Endothelial cell of umbilical vein (primary cell): ENCODE data around the gene VPS16. TPM values are rescaled to one million over a fixed set of nuclear protein-coding genes. Genes with fewer than 3 reads are reported as not detected.

Experiments used
- BruUV-seq: library from RNA; stranded (reverse); fragments of 400-500 nt; replicated peaks from 2 replicates; lab custom pipeline; 2021; lab: Mats Ljungman, UMichigan
- CTCF ChIA-PET: fragments of 300-600, 350-600 bp; sonication (Branson Sonifier 250); formaldehyde crosslinking; loops from one replicate; lab custom pipeline; 2021; ENCODE audit warnings: antibody characterized with exemption, inconsistent platforms; lab: Charles Lee
- POLR2A ChIA-PET: fragments of 300-600, 350-600 bp; sonication (Branson Sonifier 250); formaldehyde crosslinking; loops from one replicate; lab custom pipeline; 2021; ENCODE audit warnings: antibody characterized with exemption, inconsistent platforms; lab: Charles Lee
- DNase-seq: peaks from one replicate; pipeline ENCODE4 v3.0.0-alpha.2; 2011; ENCODE audit warnings: low read depth, low spot score
- FAIRE-seq: peaks from 2 replicates; lab custom pipeline; 2011; peaks lifted over from hg19 to GRCh38; lab: Jason Lieb, UNC
- H2AFZ ChIP-seq: 2 replicates; pipeline ENCODE4 v1.6.0; 2012; ENCODE audit warnings: low read depth, low read length, control low read depth, inconsistent platforms
- H3K27ac ChIP-seq: 2 replicates; pipeline ENCODE4 v1.5.1; 2011; ENCODE audit warnings: low read depth, mild to moderate bottlenecking, control low read depth, low read length, moderate library complexity; ENCODE audit not compliant: insufficient read depth
- H3K27me3 ChIP-seq, 2 experiments: 2 replicates each; pipeline versions ENCODE4 v1.6.0 to v1.6.1; 2011; ENCODE audit warnings: low read length in 2 of 2, mixed read lengths in 1 of 2; ENCODE audit not compliant: control insufficient read depth in 2 of 2, insufficient read depth in 2 of 2
- H3K36me3 ChIP-seq, 2 experiments: 2 replicates in 1 of 2; 3 replicates in 1 of 2; pipeline ENCODE4 v1.5.1; 2011; ENCODE audit warnings: low read length in 2 of 2, mild to moderate bottlenecking in 1 of 2, moderate library complexity in 1 of 2; ENCODE audit not compliant: control insufficient read depth in 2 of 2, insufficient read depth in 2 of 2; ENCODE audit errors: extremely low read depth in 1 of 2
- H3K4me1 ChIP-seq: 3 replicates; pipeline ENCODE4 v1.5.1; 2011; ENCODE audit warnings: mild to moderate bottlenecking, low read length; ENCODE audit not compliant: control insufficient read depth, insufficient read depth; ENCODE audit errors: extremely low read depth
- H3K4me2 ChIP-seq: 2 replicates; pipeline ENCODE4 v1.6.1; 2011; ENCODE audit warnings: low read length, control low read depth, mixed read lengths; ENCODE audit not compliant: insufficient read depth
- H3K4me3 ChIP-seq, 3 experiments: fragments of 200-600 bp in 1 of 3; sonication (generic), shearing (Covaris generic) in 1 of 3; replicated peaks in 1 of 3; 2 replicates each; pipeline ENCODE4 v1.5.1; 2011 to 2016; ENCODE audit warnings: control low read depth in 3 of 3, low read length in 3 of 3, mild to moderate bottlenecking in 2 of 3, inconsistent platforms in 1 of 3, low read depth in 1 of 3, moderate library complexity in 1 of 3; ENCODE audit not compliant: insufficient read depth in 1 of 3
- H3K79me2 ChIP-seq: 2 replicates; pipeline ENCODE4 v1.6.0; 2012; ENCODE audit warnings: low read length, inconsistent platforms; ENCODE audit not compliant: control insufficient read depth, insufficient read depth
- H3K9ac ChIP-seq: replicated peaks from 2 replicates; pipeline ENCODE3; 2011; ENCODE audit warnings: low read length, control low read depth; ENCODE audit not compliant: insufficient read depth; ENCODE audit errors: extremely low read depth
- H3K9me1 ChIP-seq: replicated peaks from 3 replicates; pipeline ENCODE4 v1.6.0; 2011; ENCODE audit warnings: mild to moderate bottlenecking, low read length; ENCODE audit not compliant: control insufficient read depth, insufficient read depth; ENCODE audit errors: extremely low read depth
- H3K9me3 ChIP-seq: replicated peaks from 2 replicates; pipeline ENCODE4 v1.5.1; 2012; ENCODE audit warnings: low read length, inconsistent platforms; ENCODE audit not compliant: control insufficient read depth, insufficient read depth
- H4K20me1 ChIP-seq: replicated peaks from 2 replicates; pipeline ENCODE3; 2011; ENCODE audit warnings: mild to moderate bottlenecking, low read length; ENCODE audit not compliant: control insufficient read depth, insufficient read depth; ENCODE audit errors: extremely low read depth
- EZH2 ChIP-seq: IDR thresholded peaks from 2 replicates; pipeline ENCODE4 v1.6.1; 2012; ENCODE audit warnings: borderline replicate concordance, low read depth, mild to moderate bottlenecking, moderate library complexity, low read length, inconsistent platforms; ENCODE audit not compliant: severe bottlenecking
- FOS ChIP-seq: IDR thresholded peaks from 2 replicates; pipeline ENCODE4 v1.6.1; 2011; ENCODE audit warnings: mild to moderate bottlenecking, low read length, moderate library complexity, borderline replicate concordance; ENCODE audit not compliant: insufficient read depth
- GATA2 ChIP-seq: IDR thresholded peaks from 2 replicates; pipeline ENCODE4 v1.7.0; 2011; ENCODE audit warnings: low read depth, mild to moderate bottlenecking, moderate library complexity, mixed read lengths, low read length; ENCODE audit not compliant: insufficient read length, insufficient read depth
- JUN ChIP-seq: IDR thresholded peaks from 2 replicates; pipeline ENCODE4 v1.6.1; 2011; ENCODE audit warnings: borderline replicate concordance, low read depth; ENCODE audit not compliant: insufficient read length, insufficient read depth
- MYC ChIP-seq: IDR thresholded peaks from one replicate; pipeline ENCODE4 v1.6.1; 2011; ENCODE audit warnings: mild to moderate bottlenecking, low read depth, low read length
- POLR2A ChIP-seq: IDR thresholded peaks from 2 replicates; pipeline ENCODE4 v1.6.1; 2012; ENCODE audit warnings: low read depth, mild to moderate bottlenecking, control low read depth, low read length
- POLR2AphosphoS5 ChIP-seq: IDR thresholded peaks from 2 replicates; pipeline ENCODE4 v1.6.1; 2012; ENCODE audit warnings: low read depth, mild to moderate bottlenecking, control low read depth, low read length, moderate library complexity; ENCODE audit not compliant: insufficient read depth
- dilution Hi-C: fragments of 300-500 bp; cut with MboI; formaldehyde crosslinking; loops from one replicate; pipeline ENCODE4 v1.15.0; 2019; ENCODE audit warnings: low sequenced_read_pairs; ENCODE audit not compliant: extremely low pct_ligation_motif_present
- intact Hi-C: fragments of 100-400 bp; cut with micrococcal nuclease; formaldehyde crosslinking; loops from one replicate; pipeline ENCODE4 v1.10.0; 2022
- polyA plus RNA-seq, 4 experiments: library from polyadenylated mRNA; depleted of rRNA in 3 of 4; stranded (reverse) in 3 of 4; unstranded in 1 of 4; fragments of >200 nt; gene quantifications; 2 replicates each; pipeline versions ENCODE4 v1.2.1 to v1.2.3, GENCODE V29; 2011 to 2012; ENCODE audit warnings: missing spikeins in 1 of 4
- total RNA-seq: library from RNA; stranded (reverse); gene quantifications from 2 replicates; pipeline ENCODE4 v1.2.3, GENCODE V29; 2021
- TF ChIP-seq, protein P1 (sequence below): IDR thresholded peaks from 2 replicates; pipeline ENCODE4 v1.6.1; 2011; ENCODE audit not compliant: insufficient read depth, insufficient read length
- TF ChIP-seq, protein P2 (sequence below), 2 donors: IDR thresholded peaks; 1 replicate in 1 of 2; 2 replicates in 1 of 2; pipeline ENCODE4 v1.5.1; 2011; ENCODE audit warnings: low read length in 2 of 2, mild to moderate bottlenecking in 2 of 2, moderate library complexity in 2 of 2, control low read depth in 1 of 2, inconsistent platforms in 1 of 2, low read depth in 1 of 2; ENCODE audit not compliant: insufficient read depth in 1 of 2; ENCODE audit errors: extremely low read depth in 1 of 2

VPS16 gene
- total and polyA plus RNA-seq, 2 donors (not counting 3 experiments of a cell fraction or from before 2014, with no cell fraction given): 37.6 to 42.3 TPM

DNA sequence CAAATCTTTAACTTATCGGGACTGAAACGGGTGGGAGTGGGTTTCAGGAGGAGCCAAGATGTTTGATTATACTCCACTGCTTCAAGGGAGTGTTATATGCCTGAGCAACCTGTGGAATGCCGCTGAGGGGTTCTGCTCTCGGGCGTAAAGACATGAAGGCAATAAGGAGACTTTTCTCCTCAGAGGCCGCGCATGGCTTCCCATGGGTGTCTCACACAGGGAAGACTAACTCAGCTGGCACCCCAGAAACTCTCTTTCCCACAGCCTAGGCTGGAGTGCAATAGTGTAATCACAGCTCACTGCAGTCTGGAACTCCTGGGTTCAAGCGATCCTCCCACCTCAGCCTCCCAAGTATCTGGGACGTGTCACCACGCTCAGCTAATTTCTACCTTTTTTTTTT lies 30.9 kb upstream of the VPS16 start:
- no peaks in the 10 kb centered on the region for H4K20me1 ChIP-seq
- H3K4me2 ChIP-seq: no peak overlapping the region
- no peaks in the 10 kb centered on the region for H3K9me1 ChIP-seq
- POLR2A ChIA-PET: no interaction called here
- H3K27ac ChIP-seq: no peak overlapping the region
- H3K9me3 ChIP-seq: peaks cover 1% of the 10 kb centered on the region
- dilution Hi-C loops (no loop called here), intact Hi-C loops (no loop called here)
- H3K36me3 ChIP-seq: no peaks in the 10 kb centered on the region
- FAIRE-seq (no peak), DNase-seq (no peak)
- H2AFZ ChIP-seq: no peak overlapping the region
- CTCF ChIA-PET: no interaction called here
- TF ChIP-seq, protein P1, sequence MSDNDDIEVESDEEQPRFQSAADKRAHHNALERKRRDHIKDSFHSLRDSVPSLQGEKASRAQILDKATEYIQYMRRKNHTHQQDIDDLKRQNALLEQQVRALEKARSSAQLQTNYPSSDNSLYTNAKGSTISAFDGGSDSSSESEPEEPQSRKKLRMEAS: no peak
- TF ChIP-seq POLR2AphosphoS5 (no peak), MYC (no peak), POLR2A (no peak), EZH2 (no peak), GATA2 (no peak), JUN (no peak), FOS (no peak)
- TF ChIP-seq, protein P2, sequence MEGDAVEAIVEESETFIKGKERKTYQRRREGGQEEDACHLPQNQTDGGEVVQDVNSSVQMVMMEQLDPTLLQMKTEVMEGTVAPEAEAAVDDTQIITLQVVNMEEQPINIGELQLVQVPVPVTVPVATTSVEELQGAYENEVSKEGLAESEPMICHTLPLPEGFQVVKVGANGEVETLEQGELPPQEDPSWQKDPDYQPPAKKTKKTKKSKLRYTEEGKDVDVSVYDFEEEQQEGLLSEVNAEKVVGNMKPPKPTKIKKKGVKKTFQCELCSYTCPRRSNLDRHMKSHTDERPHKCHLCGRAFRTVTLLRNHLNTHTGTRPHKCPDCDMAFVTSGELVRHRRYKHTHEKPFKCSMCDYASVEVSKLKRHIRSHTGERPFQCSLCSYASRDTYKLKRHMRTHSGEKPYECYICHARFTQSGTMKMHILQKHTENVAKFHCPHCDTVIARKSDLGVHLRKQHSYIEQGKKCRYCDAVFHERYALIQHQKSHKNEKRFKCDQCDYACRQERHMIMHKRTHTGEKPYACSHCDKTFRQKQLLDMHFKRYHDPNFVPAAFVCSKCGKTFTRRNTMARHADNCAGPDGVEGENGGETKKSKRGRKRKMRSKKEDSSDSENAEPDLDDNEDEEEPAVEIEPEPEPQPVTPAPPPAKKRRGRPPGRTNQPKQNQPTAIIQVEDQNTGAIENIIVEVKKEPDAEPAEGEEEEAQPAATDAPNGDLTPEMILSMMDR (IDR thresholded peaks at IDR 0.05; ENCODE audit: extremely low read depth in 1 of 2, insufficient read depth in 1 of 2, low read depth in 1 of 2, low read length in 2 of 2): no peak
- H3K27me3 ChIP-seq: peaks cover 22 to 46% of the 10 kb centered on the region in 2 experiments
- H3K79me2 ChIP-seq: no peaks in the 10 kb centered on the region
- no peaks in the 10 kb centered on the region for H3K4me1 ChIP-seq
- no peak overlapping the region for H3K9ac ChIP-seq
- H3K4me3 ChIP-seq: no peak overlapping the region
- BruUV-seq: no TSS peak
